Dendritic cell treated with granulocyte-macrophage colony-stimulating factor and Interleukin-4, amounts not matched to agents 40 ng/mL and 50 ng/mL, for 4 days (primary cell): ENCODE data around the gene DOC2B.

ENCODE experiments used
- H3K27ac Mint-ChIP-seq: one replicate; pipeline ENCODE4 v1.8.0; 2022; ENCODE audit warnings: mild to moderate bottlenecking, mixed read lengths
- H3K27me3 Mint-ChIP-seq: one replicate; pipeline ENCODE4 v1.8.0; 2022; ENCODE audit warnings: mild to moderate bottlenecking, mixed read lengths
- H3K36me3 Mint-ChIP-seq: one replicate; pipeline ENCODE4 v1.8.0; 2022; ENCODE audit warnings: low read depth, mixed read lengths
- H3K4me1 Mint-ChIP-seq: one replicate; pipeline ENCODE4 v1.8.0; 2022; ENCODE audit warnings: low read depth, mixed read lengths
- H3K4me3 Mint-ChIP-seq: one replicate; pipeline ENCODE4 v1.8.0; 2022; ENCODE audit warnings: mild to moderate bottlenecking, moderate library complexity, mixed read lengths
- H3K9me3 Mint-ChIP-seq: one replicate; pipeline ENCODE4 v1.8.0; 2022; ENCODE audit warnings: mixed read lengths
- intact Hi-C: fragments of 100-400 bp; cut with micrococcal nuclease; formaldehyde crosslinking; loops from one replicate; pipeline ENCODE4 v1.15.0; 2022

The DOC2B gene

DNA sequence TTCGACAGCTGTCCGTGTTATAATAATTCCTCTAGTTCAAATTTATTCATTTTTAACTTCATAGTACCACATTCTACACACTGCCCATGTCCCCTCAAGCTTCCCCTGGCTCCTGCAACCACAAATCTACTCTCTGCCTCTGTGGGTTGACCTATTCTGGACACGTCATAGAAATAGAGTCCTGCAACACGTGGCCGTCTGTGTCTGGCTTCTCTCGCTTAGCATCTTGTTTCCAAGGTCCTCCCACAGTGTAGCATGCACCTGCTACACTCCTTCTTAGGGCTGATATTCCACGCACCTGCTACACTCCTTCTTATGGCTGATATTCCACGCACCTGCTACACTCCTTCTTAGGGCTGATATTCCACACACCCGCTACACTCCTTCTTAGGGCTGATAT, 27.6 kb downstream of the DOC2B start:
- Mint-ChIP-seq H3K27ac (no peak overlapping the region), H3K9me3 (no peaks in the 10 kb centered on the region), H3K4me1 (no peaks in the 10 kb centered on the region), H3K36me3 (no peaks in the 10 kb centered on the region), H3K27me3 (peaks cover 7% of the 10 kb centered on the region), H3K4me3 (no peak overlapping the region)
- intact Hi-C loops = no loop called here

DNA sequence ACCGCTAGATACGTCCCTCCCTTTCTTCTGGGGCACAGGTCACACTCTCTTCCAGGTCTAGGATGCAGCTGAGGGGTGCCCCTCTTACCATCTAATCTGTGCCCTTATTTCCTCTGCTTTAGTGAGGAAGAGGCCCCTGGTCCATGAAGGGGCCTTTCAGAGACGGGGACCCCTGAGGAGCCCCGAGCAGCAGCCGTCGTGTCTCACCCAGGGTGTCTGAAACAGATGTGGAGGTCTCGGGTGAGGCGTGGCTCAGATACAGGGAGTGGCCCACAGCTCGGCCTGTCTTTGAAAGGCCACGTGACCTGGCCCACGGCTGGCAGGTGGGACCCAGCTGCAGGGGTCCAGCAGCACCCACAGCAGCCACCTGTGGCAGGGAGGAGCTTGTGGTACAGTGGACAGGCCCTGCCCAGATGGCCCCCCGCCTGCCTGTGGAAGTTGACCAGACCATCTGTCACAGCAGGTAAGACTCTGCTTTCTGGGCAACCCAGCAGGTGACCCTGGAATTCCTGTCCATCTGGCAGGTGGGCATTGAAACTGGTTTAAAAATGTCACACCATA, 28.5 kb downstream of the DOC2B start:
- Mint-ChIP-seq H3K4me1 (no peaks in the 10 kb centered on the region), H3K9me3 (no peaks in the 10 kb centered on the region), H3K27me3 (peaks cover 7% of the 10 kb centered on the region), H3K36me3 (no peaks in the 10 kb centered on the region), H3K27ac (no peak overlapping the region), H3K4me3 (no peak overlapping the region)
- intact Hi-C loops = no loop called here

DNA sequence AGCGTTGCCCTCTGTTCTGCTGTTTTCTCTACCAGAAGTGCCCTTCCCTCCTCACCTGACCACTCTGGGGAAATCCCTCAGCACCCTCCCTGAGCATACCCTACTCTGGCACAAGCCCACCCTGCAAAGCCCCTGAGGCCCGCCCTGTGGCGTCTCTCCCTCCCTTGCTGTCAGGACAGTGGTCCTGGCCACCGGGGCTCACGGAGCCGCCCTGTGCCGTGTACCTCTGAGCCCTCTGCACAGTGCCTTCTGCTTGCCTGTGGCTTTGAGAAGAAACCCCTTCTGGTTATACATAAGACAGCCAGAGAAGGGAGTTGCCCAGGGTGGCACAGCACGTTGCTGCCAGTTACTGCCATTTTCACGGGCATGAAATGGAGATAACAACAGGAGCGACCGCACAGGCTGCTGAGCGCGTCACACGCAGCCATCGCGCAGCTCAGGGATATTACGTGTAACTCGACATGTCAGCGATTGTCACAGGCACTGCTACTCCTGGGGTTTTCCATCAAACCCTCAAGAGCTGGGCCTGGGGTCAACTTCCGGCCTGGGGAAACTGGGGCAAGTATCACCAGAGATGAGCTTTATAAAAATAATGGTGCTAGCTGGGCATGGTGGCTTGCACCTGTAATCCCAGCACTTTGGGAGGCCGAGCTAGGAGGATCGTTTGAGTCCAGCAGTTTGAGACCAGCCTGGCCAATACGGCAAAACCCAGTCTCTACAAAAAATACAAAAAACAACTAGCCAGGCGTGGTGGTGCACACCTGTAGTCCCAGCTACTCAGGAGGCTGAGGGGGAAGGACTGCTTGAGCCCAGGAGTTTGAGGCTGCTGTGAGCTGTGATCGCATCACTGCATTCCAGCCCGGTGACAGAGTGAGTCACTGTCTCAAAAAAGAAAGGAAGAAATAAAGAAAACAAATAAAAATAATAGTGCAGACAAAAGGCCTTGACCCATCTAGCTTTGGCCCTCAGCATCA, 29.3 kb downstream of the DOC2B start:
- no peak overlapping the region for H3K4me3 Mint-ChIP-seq
- H3K9me3 Mint-ChIP-seq = no peaks in the 10 kb centered on the region
- no peaks in the 10 kb centered on the region for H3K4me1 Mint-ChIP-seq
- intact Hi-C loops = no loop called here
- H3K27ac Mint-ChIP-seq = peak overlapping the region; percentile 28
- no peaks in the 10 kb centered on the region for H3K36me3 Mint-ChIP-seq
- peaks cover 8% of the 10 kb centered on the region for H3K27me3 Mint-ChIP-seq

DNA sequence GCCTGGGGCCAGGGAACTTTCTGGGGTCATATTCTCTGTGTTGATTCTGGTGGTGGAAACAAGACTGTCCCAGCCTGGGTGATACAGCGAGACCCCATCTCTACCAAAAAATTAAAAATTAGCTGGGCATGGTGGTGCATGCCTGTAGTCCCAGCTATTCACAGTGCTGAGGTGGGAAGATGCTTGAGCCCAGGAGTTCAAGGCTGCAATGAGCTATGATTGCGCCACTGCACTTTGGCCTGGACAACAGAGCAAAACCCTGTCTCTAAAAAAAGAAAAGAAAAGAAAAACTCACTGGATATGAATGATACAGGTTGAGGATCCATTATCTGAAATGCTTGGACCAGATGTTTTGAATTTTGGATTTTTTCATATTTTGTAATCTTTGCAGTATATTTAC, 30.4 kb downstream of the DOC2B start:
- H3K9me3 Mint-ChIP-seq = no peaks in the 10 kb centered on the region
- H3K4me3 Mint-ChIP-seq = no peak overlapping the region
- intact Hi-C loops = no loop called here
- H3K4me1 Mint-ChIP-seq = no peaks in the 10 kb centered on the region
- H3K27me3 Mint-ChIP-seq = peaks cover 8% of the 10 kb centered on the region
- H3K27ac Mint-ChIP-seq = no peak overlapping the region
- H3K36me3 Mint-ChIP-seq = no peaks in the 10 kb centered on the region

DNA sequence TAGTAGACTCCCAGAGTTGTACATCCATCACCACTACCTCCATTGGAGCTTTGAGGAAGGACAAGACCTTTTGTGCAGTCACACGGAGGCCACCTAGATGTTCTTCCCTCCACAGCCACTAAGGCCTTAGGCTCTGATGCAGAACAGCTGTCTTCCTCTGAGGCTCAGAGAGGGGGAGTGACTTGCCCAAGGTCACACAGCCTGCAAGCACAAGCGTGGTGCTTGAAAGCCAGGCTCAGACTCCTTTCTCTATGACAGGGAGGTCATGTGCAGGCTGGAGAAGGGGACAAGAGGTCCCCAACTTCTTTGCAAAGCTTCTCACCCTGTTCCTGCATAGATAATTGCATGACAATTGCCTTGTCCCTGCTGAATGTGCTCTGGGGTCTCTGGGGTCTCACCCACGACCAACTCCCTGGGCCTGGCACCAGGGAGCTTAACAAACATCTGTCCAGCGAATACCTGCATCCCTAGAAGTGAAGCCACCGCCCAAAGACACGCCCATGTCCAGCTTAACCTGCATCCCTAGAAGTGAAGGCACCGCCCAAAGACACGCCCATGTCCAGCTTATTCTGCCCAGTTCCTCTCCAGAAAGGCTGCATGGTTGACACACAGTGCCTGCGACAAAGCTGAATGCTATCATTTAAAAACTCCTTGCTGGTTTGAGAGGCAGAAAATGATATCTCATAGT, 31.4 kb downstream of the DOC2B start:
- no peak overlapping the region for H3K4me3 Mint-ChIP-seq
- H3K4me1 Mint-ChIP-seq = no peaks in the 10 kb centered on the region
- intact Hi-C loops = no loop called here
- peaks cover 10% of the 10 kb centered on the region for H3K27me3 Mint-ChIP-seq
- H3K27ac Mint-ChIP-seq = no peak overlapping the region
- H3K36me3 Mint-ChIP-seq = no peaks in the 10 kb centered on the region
- H3K9me3 Mint-ChIP-seq = no peaks in the 10 kb centered on the region

DNA sequence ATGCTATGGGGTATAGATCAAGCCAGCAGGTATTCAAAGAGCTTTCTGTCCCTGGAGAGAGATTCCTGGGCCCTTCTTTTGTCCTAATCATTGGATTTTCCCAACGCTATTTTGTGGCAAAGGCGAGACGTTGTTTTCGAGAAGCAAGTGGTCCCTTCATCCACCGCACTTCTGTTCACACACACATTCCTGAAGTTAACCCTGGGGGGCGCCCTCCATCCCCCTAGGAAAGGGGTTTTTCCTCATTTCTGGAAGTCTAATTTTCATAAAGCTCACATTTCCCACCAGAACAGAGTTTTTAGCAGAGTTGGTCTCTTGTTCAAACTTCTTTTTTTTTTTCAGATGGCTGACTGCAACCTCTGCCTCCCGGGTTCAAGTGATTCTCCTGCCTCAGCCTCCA, 32.2 kb downstream of the DOC2B start:
- H3K27ac Mint-ChIP-seq = no peak overlapping the region
- no peaks in the 10 kb centered on the region for H3K9me3 Mint-ChIP-seq
- H3K4me1 Mint-ChIP-seq = no peaks in the 10 kb centered on the region
- intact Hi-C loops = no loop called here
- no peaks in the 10 kb centered on the region for H3K36me3 Mint-ChIP-seq
- no peak overlapping the region for H3K4me3 Mint-ChIP-seq
- H3K27me3 Mint-ChIP-seq = peaks cover 10% of the 10 kb centered on the region

DNA sequence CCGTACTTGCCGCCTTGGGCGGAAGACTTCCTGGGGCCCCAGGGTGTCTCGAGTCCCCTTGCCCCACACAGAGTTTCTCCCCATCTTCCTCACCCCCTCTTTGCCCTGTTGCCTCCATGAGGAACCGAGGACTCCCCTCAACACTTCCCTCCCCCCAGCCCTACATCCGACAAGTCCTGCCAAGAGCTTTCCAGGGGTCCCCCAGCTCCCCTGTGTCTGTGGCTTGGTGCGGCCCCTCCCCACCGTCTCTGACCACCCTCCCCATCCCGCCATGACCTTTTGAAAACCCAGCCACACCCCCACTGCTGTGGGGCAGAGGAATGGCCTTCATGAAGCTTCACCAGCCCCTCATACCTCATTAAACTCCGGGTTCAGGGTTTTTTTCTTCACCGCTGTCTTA, 32.7 kb downstream of the DOC2B start:
- Mint-ChIP-seq H3K4me3 (no peak overlapping the region), H3K9me3 (no peaks in the 10 kb centered on the region), H3K4me1 (no peaks in the 10 kb centered on the region), H3K27me3 (peaks cover 10% of the 10 kb centered on the region), H3K36me3 (no peaks in the 10 kb centered on the region), H3K27ac (no peak overlapping the region)
- intact Hi-C loops = no loop called here

DNA sequence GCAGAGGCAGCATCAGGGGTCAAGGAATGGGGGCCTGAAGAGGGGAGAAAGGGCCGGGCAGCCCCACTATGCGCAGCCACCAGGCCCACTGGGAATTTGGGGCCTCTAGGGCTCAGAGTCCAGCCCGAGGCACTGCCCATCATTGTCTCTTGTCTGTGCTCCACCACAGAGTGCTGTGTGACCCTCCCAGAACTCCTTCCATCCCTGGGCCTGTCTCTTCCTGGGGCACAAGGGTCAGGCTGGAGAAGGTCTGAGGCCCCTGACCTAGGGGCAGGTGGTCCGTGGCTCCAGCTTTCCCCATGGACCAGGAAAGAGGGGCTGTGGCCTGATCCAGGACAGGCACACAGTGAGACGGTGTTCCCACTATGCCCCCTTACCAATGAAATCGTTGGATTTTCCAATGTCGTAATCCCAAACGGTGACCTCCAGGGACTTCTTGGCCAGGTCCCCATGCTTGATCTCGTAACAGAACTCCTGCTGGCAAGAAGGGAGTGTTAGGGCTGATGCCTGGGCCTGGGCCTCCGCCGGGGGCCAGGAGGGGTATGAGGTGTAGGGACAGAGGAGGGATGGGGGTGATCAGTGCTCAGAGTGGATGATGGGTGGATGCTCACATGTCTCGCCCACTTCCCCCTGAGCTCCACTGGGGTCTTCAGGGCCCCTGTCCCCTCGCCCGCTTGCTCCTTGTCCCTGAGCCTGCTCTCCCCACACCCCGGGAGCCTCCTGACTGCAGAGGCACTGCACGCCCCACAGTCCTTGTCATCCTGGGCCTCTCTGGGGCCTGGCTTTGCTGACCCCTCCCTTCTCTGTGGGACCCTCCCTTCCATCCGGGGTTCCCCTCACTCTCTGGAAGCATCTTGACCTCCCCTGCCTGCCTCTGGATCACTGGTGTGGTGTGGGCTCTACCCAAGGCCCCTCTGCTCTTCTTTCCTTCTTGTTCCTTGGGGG, 33.4 kb downstream of the DOC2B start:
- Mint-ChIP-seq H3K4me1 (no peaks in the 10 kb centered on the region), H3K27me3 (peaks cover 17% of the 10 kb centered on the region), H3K4me3 (no peak overlapping the region), H3K27ac (no peak overlapping the region), H3K36me3 (no peaks in the 10 kb centered on the region), H3K9me3 (no peaks in the 10 kb centered on the region)
- intact Hi-C loops = no loop called here

DNA sequence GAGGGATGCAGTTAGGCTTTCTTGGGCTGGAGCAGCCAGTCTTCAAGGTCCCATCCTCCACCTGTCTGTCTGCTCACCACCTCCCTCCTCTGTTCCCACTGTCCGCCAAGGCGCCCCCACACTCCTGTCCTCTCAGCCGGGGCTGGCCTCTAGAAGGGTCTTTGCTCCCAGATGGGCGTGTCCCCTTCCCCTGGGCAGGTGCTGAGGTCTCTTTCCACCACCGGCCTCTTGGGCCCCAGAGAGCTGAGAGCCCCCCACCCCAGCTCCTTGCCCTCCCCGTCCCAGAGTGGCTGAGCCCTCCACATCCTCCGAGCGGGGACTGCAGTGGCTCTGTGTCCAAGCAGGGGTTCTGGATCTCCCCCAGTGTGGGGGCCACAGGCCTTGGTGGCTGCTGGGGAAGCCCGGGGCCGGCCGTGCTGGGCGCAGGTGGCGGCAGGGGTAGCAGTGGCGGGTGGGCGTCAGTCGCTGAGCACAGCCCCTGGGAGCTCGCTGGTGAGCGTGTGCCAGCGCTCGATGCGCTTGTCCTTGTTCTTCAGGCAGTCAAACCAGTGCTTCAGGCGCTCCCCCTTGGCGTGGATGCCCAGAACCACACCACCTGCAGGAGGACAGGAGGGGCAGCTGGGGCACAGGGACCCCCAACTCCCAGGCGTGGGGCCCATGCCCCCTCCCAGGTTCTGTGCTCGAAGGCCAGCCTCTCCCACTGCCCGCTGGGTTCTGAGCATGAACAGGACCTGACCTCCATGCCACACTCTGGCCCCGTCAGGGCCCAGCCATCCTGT, 34.3 kb downstream of the DOC2B start:
- H3K9me3 Mint-ChIP-seq = no peaks in the 10 kb centered on the region
- H3K27ac Mint-ChIP-seq = no peak overlapping the region
- intact Hi-C loops = no loop called here

DNA sequence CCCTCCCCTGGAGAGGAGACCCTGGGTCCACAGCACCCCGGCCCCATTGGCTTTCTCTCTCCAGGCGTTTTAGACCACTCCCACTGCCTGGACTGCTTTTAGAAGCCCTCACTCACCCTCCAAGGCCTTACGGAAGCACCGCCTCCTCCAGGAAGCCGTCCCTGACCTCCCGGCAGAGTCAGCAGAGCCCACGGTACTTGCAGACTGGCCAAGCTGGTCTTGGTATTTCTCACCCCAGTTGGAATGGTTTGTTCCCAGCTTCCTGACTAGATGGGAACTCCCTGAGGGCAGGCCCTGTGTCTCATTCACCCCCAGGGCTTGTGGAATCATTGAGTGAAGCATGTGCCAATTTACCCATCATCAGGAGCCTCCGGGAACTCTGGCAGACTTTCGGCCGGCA, 34.9 kb downstream of the DOC2B start:
- H3K27me3 Mint-ChIP-seq = peaks cover 14% of the 10 kb centered on the region
- no peak overlapping the region for H3K27ac Mint-ChIP-seq
- H3K36me3 Mint-ChIP-seq = no peaks in the 10 kb centered on the region
- no peaks in the 10 kb centered on the region for H3K4me1 Mint-ChIP-seq
- H3K9me3 Mint-ChIP-seq = no peaks in the 10 kb centered on the region
- intact Hi-C loops = no loop called here
- H3K4me3 Mint-ChIP-seq = no peak overlapping the region

More for the DNA sequence above, 34.3 kb downstream of the DOC2B start:
- peaks cover 20% of the 10 kb centered on the region for H3K27me3 Mint-ChIP-seq
- H3K4me3 Mint-ChIP-seq = no peak overlapping the region
- H3K4me1 Mint-ChIP-seq = no peaks in the 10 kb centered on the region
- H3K36me3 Mint-ChIP-seq = no peaks in the 10 kb centered on the region

DNA sequence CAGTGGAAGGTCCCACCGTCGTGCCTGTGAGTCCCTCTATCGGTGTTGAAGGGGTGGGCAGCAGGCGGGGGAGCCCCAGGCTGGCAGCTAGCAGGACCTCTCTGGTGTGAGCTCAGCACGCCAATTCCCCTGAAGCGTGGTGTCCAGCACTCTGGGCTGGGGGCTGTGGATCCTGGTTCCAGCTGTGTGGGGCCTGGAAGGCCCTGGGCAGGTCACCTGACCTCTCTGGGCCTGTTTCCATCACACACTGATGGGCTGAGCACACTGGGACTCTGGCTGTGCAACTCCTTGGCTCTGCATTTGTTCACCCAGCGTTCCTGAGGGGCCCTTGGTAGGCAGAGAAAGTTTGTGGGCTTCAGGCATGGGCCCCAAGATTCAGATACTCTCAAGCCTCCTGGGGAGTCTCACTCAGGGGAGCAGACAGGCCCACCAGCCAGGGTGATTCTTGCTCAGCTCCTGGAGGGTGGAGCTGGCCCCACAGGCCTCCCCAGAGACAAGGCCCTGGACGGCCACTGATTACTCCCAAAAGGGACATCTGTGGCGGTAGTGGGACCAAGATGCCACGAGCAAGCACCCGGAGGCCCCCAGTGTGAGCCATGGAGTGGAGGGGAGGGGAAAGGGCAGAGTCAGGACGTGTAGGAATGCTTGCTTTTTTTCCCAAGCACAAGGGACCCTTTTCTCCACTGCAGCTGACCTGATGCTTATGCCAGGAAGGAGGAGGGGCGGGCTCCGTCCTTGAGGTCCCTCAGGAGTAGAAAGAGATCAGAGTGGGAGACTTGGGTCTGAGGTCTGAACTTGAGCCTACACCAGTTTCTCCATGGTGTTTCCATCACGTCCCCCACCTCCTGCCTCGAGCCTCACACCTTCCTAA, 35.5 kb downstream of the DOC2B start:
- intact Hi-C loops = no loop called here
- no peaks in the 10 kb centered on the region for H3K9me3 Mint-ChIP-seq
- no peaks in the 10 kb centered on the region for H3K4me1 Mint-ChIP-seq
- H3K4me3 Mint-ChIP-seq = no peak overlapping the region
- peaks cover 13% of the 10 kb centered on the region for H3K27me3 Mint-ChIP-seq
- no peaks in the 10 kb centered on the region for H3K36me3 Mint-ChIP-seq
- H3K27ac Mint-ChIP-seq = no peak overlapping the region

DNA sequence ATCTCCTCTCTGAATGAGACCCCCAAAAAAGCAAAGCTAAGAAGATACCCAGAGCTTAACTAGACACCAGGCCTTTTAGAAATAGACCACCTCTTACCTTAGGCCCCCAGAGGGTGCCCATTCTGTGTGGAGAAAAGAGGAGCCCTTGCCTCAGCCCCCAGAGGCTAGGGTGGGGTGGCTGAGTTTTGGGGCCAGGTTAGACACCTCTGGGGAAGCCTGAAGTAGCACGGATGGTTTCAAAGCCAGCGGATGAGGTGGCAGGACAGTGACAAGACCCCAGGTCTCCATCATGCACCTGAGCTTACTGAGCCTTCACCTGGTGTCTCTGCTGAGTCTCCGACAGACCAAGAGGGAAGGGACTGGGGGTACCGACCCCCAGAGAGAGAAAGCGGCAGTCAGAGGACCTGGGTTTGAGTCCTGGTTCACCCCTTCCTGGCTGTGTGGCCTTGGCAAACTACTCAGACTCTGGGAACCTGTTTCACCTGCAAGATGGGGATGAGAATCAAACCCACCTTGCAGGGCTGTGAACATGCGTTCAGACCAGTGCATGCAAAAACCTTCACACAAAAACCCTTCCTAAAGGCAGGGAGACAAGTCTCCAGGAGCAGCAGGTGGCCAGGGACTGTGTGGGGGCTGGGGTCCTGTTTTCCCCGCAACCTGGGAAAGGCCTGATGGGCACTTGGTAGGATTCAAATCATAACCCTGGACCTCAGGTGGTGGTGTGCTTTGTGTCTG, 36.3 kb downstream of the DOC2B start:
- Mint-ChIP-seq H3K4me3 (no peak overlapping the region), H3K4me1 (no peaks in the 10 kb centered on the region), H3K27ac (no peak overlapping the region), H3K9me3 (no peaks in the 10 kb centered on the region), H3K27me3 (peaks cover 13% of the 10 kb centered on the region), H3K36me3 (no peaks in the 10 kb centered on the region)
- intact Hi-C loops = loop anchor here (5.0 kb wide), 1 partner anchor 552 kb away; no protein-coding TSS in a partner anchor
